ENCODE measurements around the gene SRRM5.
"Not testable (repeated sequence)": the region's sequence is repeated elsewhere in the genome, so short reads cannot be mapped to it uniquely, and the experiment has no call there.

SRRM5 gene

GRCh38 chr19:43596842-43597461 lies 14.9 kb upstream of the SRRM5 start:
- DNase-seq (no peak), ATAC-seq (no peak)
- Mint-ChIP-seq H3K4me3 (peak overlapping the region; percentile 91), H3K9me3 (no peaks in the 10 kb centered on the region), H3K27ac (peak overlapping the region; percentile 99), H3K36me3 (ENCODE audit: low read depth) (peaks cover 28% of the 10 kb centered on the region), H3K27me3 (peaks cover 2% of the 10 kb centered on the region), H3K4me1 (peaks cover 36% of the 10 kb centered on the region)

DNA sequence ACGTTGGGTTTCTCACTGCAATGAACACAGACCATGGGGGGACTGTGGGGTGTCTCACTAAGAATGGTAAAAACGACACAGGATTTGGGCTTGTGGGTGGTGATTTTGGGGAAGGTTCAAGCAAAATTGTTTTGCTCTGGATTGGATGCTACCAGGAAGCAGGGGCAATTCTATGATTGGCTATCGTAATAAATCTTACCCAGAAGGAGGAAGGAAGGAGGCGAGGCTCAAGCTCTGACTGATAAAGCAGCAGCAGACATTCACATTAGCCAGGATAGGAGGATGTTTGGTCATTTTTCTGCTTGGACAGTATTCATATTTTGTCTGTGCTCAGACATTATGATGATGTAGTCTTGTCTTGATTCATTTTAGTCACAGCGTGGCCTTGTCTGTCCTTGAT lies 14.0 kb upstream of the SRRM5 start:
- Mint-ChIP-seq H3K4me3 (peak overlapping the region; percentile 91), H3K36me3 (ENCODE audit: low read depth) (peaks cover 25% of the 10 kb centered on the region), H3K27ac (peak overlapping the region; percentile 99), H3K27me3 (peaks cover 2% of the 10 kb centered on the region), H3K4me1 (peaks cover 36% of the 10 kb centered on the region), H3K9me3 (no peaks in the 10 kb centered on the region)
- no peak for ATAC-seq
- DNase-seq, result no peak

- ATAC-seq (no peak), DNase-seq (no peak)
- Mint-ChIP-seq H3K4me1 (peaks cover 31% of the 10 kb centered on the region), H3K9me3 (no peaks in the 10 kb centered on the region), H3K4me3 (peak overlapping the region; percentile 91), H3K27me3 (peaks cover 2% of the 10 kb centered on the region), H3K27ac (peak overlapping the region; percentile 99), H3K36me3 (ENCODE audit: low read depth) (peaks cover 19% of the 10 kb centered on the region)
Observed at GRCh38 chr19:43598445-43599240, 13.2 kb upstream of the SRRM5 start.

GRCh38 chr19:43599635-43600295 lies 12.1 kb upstream of the SRRM5 start:
- H3K4me3 Mint-ChIP-seq, result no peak overlapping the region
- H3K9me3 Mint-ChIP-seq, result no peaks in the 10 kb centered on the region
- H3K27me3 Mint-ChIP-seq, result peaks cover 2% of the 10 kb centered on the region
- peaks cover 27% of the 10 kb centered on the region for H3K4me1 Mint-ChIP-seq
- ATAC-seq, result no peak
- no peak for DNase-seq
- no peak overlapping the region for H3K27ac Mint-ChIP-seq
- peaks cover 16% of the 10 kb centered on the region for H3K36me3 Mint-ChIP-seq (ENCODE audit: low read depth)

- Mint-ChIP-seq H3K4me1 (peaks cover 27% of the 10 kb centered on the region), H3K36me3 (ENCODE audit: low read depth) (peaks cover 16% of the 10 kb centered on the region)
- H3K27ac Mint-ChIP-seq, ATAC-seq, H3K4me3 Mint-ChIP-seq, H3K9me3 Mint-ChIP-seq, H3K27me3 Mint-ChIP-seq, DNase-seq: not testable (repeated sequence)
Observed at GRCh38 chr19:43600326-43600725, 11.6 kb upstream of the SRRM5 start.

GRCh38 chr19:43605875-43606568 lies 5.9 kb upstream of the SRRM5 start:
- no peak for ATAC-seq
- Mint-ChIP-seq H3K27me3 (no peaks in the 10 kb centered on the region), H3K9me3 (no peaks in the 10 kb centered on the region), H3K36me3 (ENCODE audit: low read depth) (no peaks in the 10 kb centered on the region), H3K4me3 (no peak overlapping the region), H3K4me1 (peaks cover 8% of the 10 kb centered on the region), H3K27ac (peak overlapping the region; percentile 21)
- no peak for DNase-seq

- Mint-ChIP-seq H3K9me3 (no peaks in the 10 kb centered on the region), H3K27ac (peak overlapping the region; percentile 16), H3K4me3 (no peak overlapping the region), H3K27me3 (no peaks in the 10 kb centered on the region), H3K36me3 (ENCODE audit: low read depth) (peaks cover under 1% of the 10 kb centered on the region), H3K4me1 (peaks cover 8% of the 10 kb centered on the region)
- no peak for ATAC-seq
- no peak for DNase-seq
Observed at GRCh38 chr19:43606569-43607229, 5.2 kb upstream of the SRRM5 start.

DNA sequence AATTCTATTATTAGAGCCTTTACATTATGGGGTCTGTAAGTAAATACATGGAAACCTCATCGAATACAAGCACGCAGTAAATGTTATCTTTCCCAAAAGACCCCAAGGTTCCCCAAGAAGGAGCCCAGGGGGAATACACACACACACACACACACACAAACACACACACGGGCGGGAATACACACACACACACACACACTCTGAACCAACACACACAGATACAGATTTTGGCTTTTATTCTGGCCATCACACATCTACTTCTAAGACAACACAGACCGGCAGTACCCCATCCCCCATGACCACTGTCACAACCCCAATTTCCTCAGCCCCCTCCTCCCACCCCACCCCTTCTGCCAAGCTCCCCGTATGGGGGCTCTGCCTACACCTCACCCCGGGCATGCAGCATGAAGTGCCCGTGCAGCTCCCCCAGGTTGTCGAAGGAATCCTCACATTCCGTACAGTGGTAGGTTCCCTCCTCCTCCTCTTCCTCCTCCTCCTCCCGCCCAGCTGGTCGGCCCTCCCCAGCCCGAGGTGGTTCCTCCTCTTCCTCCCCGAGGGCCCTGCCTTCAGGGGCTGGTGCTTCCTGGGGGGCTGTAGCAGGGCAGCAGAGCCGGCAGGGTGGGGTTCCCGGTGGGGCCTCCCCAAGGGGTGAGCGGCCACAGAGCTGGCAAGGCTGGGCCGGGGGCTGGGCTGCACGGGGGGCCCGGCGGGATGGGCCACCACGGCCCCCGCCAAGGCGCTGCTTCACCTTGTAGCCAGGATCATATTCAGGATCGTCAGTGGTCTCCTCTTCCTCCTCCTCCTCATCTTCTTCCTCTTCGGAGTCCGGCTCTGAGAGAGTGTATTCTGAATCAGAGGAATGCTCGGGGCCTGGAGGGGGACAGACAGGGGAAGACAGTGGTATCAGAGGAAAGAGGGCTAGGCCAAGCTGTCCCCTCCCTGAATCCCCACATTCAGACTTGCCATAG lies 4.4 kb upstream of the SRRM5 start:
- peaks cover 7% of the 10 kb centered on the region for H3K36me3 Mint-ChIP-seq (ENCODE audit: low read depth)
- no peaks in the 10 kb centered on the region for H3K27me3 Mint-ChIP-seq
- DNase-seq (no peak), ATAC-seq (no peak)
- H3K27ac Mint-ChIP-seq, result peak overlapping the region; percentile 16
- peaks cover 8% of the 10 kb centered on the region for H3K4me1 Mint-ChIP-seq
- no peaks in the 10 kb centered on the region for H3K9me3 Mint-ChIP-seq
- H3K4me3 Mint-ChIP-seq, result no peak overlapping the region

GRCh38 chr19:43609872-43610271 lies 2.0 kb upstream of the SRRM5 start:
- Mint-ChIP-seq H3K27ac (no peak overlapping the region), H3K36me3 (ENCODE audit: low read depth) (peaks cover 11% of the 10 kb centered on the region), H3K4me3 (no peak overlapping the region), H3K9me3 (no peaks in the 10 kb centered on the region), H3K27me3 (no peaks in the 10 kb centered on the region), H3K4me1 (peaks cover 8% of the 10 kb centered on the region)
- ATAC-seq, result no peak
- no peak for DNase-seq

GRCh38 chr19:43610493-43610892 lies 1.4 kb upstream of the SRRM5 start:
- Mint-ChIP-seq H3K36me3 (ENCODE audit: low read depth) (peaks cover 11% of the 10 kb centered on the region), H3K4me1 (peaks cover 8% of the 10 kb centered on the region), H3K27ac (peak overlapping the region; percentile 23), H3K9me3 (no peaks in the 10 kb centered on the region), H3K27me3 (no peaks in the 10 kb centered on the region), H3K4me3 (no peak overlapping the region)
- ATAC-seq, result no peak
- no peak for DNase-seq

- Mint-ChIP-seq H3K4me1 (peaks cover 3% of the 10 kb centered on the region), H3K9me3 (no peaks in the 10 kb centered on the region), H3K27ac (no peak overlapping the region), H3K4me3 (no peak overlapping the region), H3K27me3 (no peaks in the 10 kb centered on the region), H3K36me3 (ENCODE audit: low read depth) (peaks cover 11% of the 10 kb centered on the region)
- DNase-seq (no peak), ATAC-seq (no peak)
Observed at GRCh38 chr19:43612374-43612773, 486 bp downstream of the SRRM5 start.

GRCh38 chr19:43616306-43616705 lies 4.4 kb downstream of the SRRM5 start:
- Mint-ChIP-seq H3K27me3 (no peaks in the 10 kb centered on the region), H3K9me3 (no peaks in the 10 kb centered on the region), H3K4me3 (no peak overlapping the region), H3K4me1 (peaks cover 18% of the 10 kb centered on the region), H3K36me3 (ENCODE audit: low read depth) (peaks cover 11% of the 10 kb centered on the region), H3K27ac (no peak overlapping the region)
- ATAC-seq, result no peak
- no peak for DNase-seq

- no peak for DNase-seq
- no peak overlapping the region for H3K4me3 Mint-ChIP-seq
- no peak overlapping the region for H3K27ac Mint-ChIP-seq
Observed at GRCh38 chr19:43616954-43617353, 5.1 kb downstream of the SRRM5 start.

More at GRCh38 chr19:43616954-43617353, 5.1 kb downstream of the SRRM5 start:
- Mint-ChIP-seq H3K9me3 (no peaks in the 10 kb centered on the region), H3K4me1 (peaks cover 18% of the 10 kb centered on the region), H3K27me3 (no peaks in the 10 kb centered on the region), H3K36me3 (ENCODE audit: low read depth) (peaks cover 7% of the 10 kb centered on the region)
- no peak for ATAC-seq
